HCT116 (cell line): Measurements from ENCODE around the gene SH3GLB2. TPM values are rescaled to one million over a fixed set of nuclear protein-coding genes. Genes with fewer than 3 reads are reported as not detected.

ENCODE experiments used
- ATAC-seq: fragments of 200-7000 bp; cut with Tn5 transposase; 2 replicates; pipeline ENCODE4 v1.9.1; 2020; ENCODE audit warnings: mild to moderate bottlenecking, moderate library complexity
- BruUV-seq: library from RNA; stranded (reverse); fragments of 400-500 nt; replicated peaks from 2 replicates; lab custom pipeline; 2021; lab: Mats Ljungman, UMichigan
- CTCF ChIA-PET: fragments of 300-600 bp; sonication (Branson Sonifier 250); formaldehyde crosslinking; loops from one replicate; lab custom pipeline; 2021; ENCODE audit warnings: antibody characterized with exemption; lab: Charles Lee
- POLR2A ChIA-PET: fragments of 300-600, 350-600 bp; sonication (Branson Sonifier 250); formaldehyde crosslinking; loops from one replicate; lab custom pipeline; 2021; ENCODE audit warnings: antibody characterized with exemption; lab: Charles Lee
- RAD21 ChIA-PET, 2 experiments: fragments of 300-600 bp; sonication (Branson Sonifier 250); formaldehyde crosslinking; loops; one replicate each; lab custom pipeline; 2023; ENCODE audit warnings: low total read pairs in 2 of 2; ENCODE audit not compliant: uncharacterized antibody in 2 of 2, unreplicated experiment in 2 of 2, low non-redundant PET in 1 of 2; lab: Charles Lee
- DNase-seq: peaks from one replicate; pipeline ENCODE4 v3.0.0-alpha.2; 2010; ENCODE audit warnings: low read depth, low spot score
- H2AFZ ChIP-seq: fragments of 200-600 bp; shearing (Covaris generic), sonication (generic); 2 replicates; pipeline ENCODE4 v1.6.1; 2017; ENCODE audit warnings: low read depth, mixed run types, mixed read lengths, antibody characterized with exemption, low read length; ENCODE audit not compliant: poor library complexity, severe bottlenecking
- H3K27ac ChIP-seq: 2 replicates; pipeline ENCODE4 v1.5.1; 2012; ENCODE audit warnings: low read depth, low read length
- H3K27me3 ChIP-seq: fragments of 200-600 bp; sonication (generic); 2 replicates; pipeline ENCODE4 v1.6.1; 2016; ENCODE audit warnings: mixed run types, low read length, mixed read lengths; ENCODE audit not compliant: insufficient read depth
- H3K36me3 ChIP-seq, 2 experiments: fragments of 200-500 bp in 1 of 2; fragments of 200-600 bp in 1 of 2; sonication (Bioruptor generic) in 1 of 2; sonication (generic) in 1 of 2; 2 replicates each; pipeline versions ENCODE4 v1.5.1 to v1.6.1; 2014 to 2016; ENCODE audit warnings: low read length in 2 of 2, inconsistent platforms in 1 of 2, mixed read lengths in 1 of 2, mixed run types in 1 of 2; ENCODE audit not compliant: insufficient read depth in 2 of 2, control insufficient read depth in 1 of 2
- H3K4me1 ChIP-seq, 2 experiments: fragments of 200-600 bp in 1 of 2; sonication (generic) in 1 of 2; 2 replicates each; pipeline versions ENCODE4 v1.5.1 to v1.6.1; 2012 to 2017; ENCODE audit warnings: low read length in 2 of 2, inconsistent platforms in 1 of 2, mild to moderate bottlenecking in 1 of 2, mixed read lengths in 1 of 2, mixed run types in 1 of 2, moderate library complexity in 1 of 2; ENCODE audit not compliant: insufficient read depth in 2 of 2, control insufficient read depth in 1 of 2
- H3K4me2 ChIP-seq: fragments of 200-600 bp; sonication (generic); 2 replicates; pipeline ENCODE4 v1.6.1; 2017; ENCODE audit warnings: mixed run types, low read length, mixed read lengths
- H3K4me3 ChIP-seq, 2 experiments: fragments of 200-600 bp in 1 of 2; sonication (generic) in 1 of 2; replicated peaks in 1 of 2; 2 replicates each; pipeline ENCODE4 v1.5.1; 2011 to 2016; ENCODE audit warnings: low read length in 2 of 2, control low read depth in 1 of 2, low read depth in 1 of 2, mild to moderate bottlenecking in 1 of 2, mixed read lengths in 1 of 2, mixed run types in 1 of 2
- H3K79me2 ChIP-seq: fragments of 200-600 bp; sonication (generic); 2 replicates; pipeline ENCODE4 v1.6.1; 2017; ENCODE audit warnings: mild to moderate bottlenecking, mixed run types, low read length, moderate library complexity, mixed read lengths; ENCODE audit not compliant: insufficient read depth
- H3K9ac ChIP-seq: fragments of 200-600 bp; sonication (generic); 2 replicates; pipeline ENCODE4 v1.6.1; 2016; ENCODE audit warnings: low read length, mixed read lengths
- H3K9me2 ChIP-seq: fragments of 200-600 bp; sonication (generic), shearing (Covaris generic); 2 replicates; pipeline ENCODE4 v1.6.1; 2017; ENCODE audit warnings: mixed run types, mild to moderate bottlenecking, moderate library complexity; ENCODE audit not compliant: insufficient read depth
- H3K9me3 ChIP-seq, 2 experiments: fragments of 200-500 bp in 1 of 2; fragments of 200-600 bp in 1 of 2; sonication (Bioruptor generic) in 1 of 2; sonication (generic) in 1 of 2; 2 replicates each; pipeline ENCODE4 v1.6.1; 2014 to 2017; ENCODE audit warnings: low read length in 2 of 2, mixed read lengths in 2 of 2, inconsistent platforms in 1 of 2, low read depth in 1 of 2, mild to moderate bottlenecking in 1 of 2, mixed run types in 1 of 2, moderate library complexity in 1 of 2; ENCODE audit not compliant: control insufficient read depth in 1 of 2, insufficient read depth in 1 of 2
- H4K20me1 ChIP-seq: fragments of 200-600 bp; sonication (generic), shearing (Covaris generic); 2 replicates; pipeline ENCODE4 v1.6.1; 2017; ENCODE audit warnings: mixed run types, mild to moderate bottlenecking, moderate library complexity; ENCODE audit not compliant: insufficient read depth
- ATF3 ChIP-seq: IDR thresholded peaks from 2 replicates; pipeline ENCODE4 v1.6.1; 2012
- POLR2AphosphoS5 ChIP-seq: IDR thresholded peaks from 2 replicates; pipeline ENCODE4 v1.6.1; 2011; ENCODE audit warnings: mild to moderate bottlenecking, low read depth, low read length, moderate library complexity
- REST ChIP-seq: IDR thresholded peaks from 2 replicates; pipeline ENCODE4 v1.6.1; 2012; ENCODE audit warnings: low read depth
- SP1 ChIP-seq: IDR thresholded peaks from 2 replicates; pipeline ENCODE4 v1.6.1; 2012; ENCODE audit warnings: low read depth
- ZFX ChIP-seq: fragments of 450-650 bp; IDR thresholded peaks from 2 replicates; pipeline ENCODE4 v1.6.1; 2017
- ZNF274 ChIP-seq: fragments of 200-500 bp; sonication (Bioruptor generic); IDR thresholded peaks from 2 replicates; pipeline ENCODE4 v1.6.1; 2014; ENCODE audit warnings: mild to moderate bottlenecking, low read depth, low read length, inconsistent platforms
- intact Hi-C: fragments of 100-400 bp; cut with micrococcal nuclease; formaldehyde crosslinking; loops from 2 replicates; pipeline ENCODE4 v1.10.0; 2022
- total RNA-seq: library from RNA; stranded (reverse); gene quantifications from one replicate; pipeline ENCODE4 v1.2.1, GENCODE V29; 2021; ENCODE audit not compliant: unreplicated experiment

The SH3GLB2 gene
- total RNA-seq, 1 experiment from 2014 or later, result 87.9 TPM

- intact Hi-C loops, result no loop called here
- POLR2A ChIA-PET, result interaction anchor here (0.7 to 1.9 kb wide), 5 partner anchors 8 to 678 kb away, joined by 3 to 6 read pairs (median 4); partner anchors contain the start of genes DOLPP1 and SH3GLB2
- CTCF ChIA-PET, result interaction anchor here (1.7 kb wide), 1 partner anchor 9 kb away, joined by 7 read pairs; the partner anchor contains the start of gene SH3GLB2
Measured at GRCh38 chr9:129036923-129037766, 9.0 kb upstream of the SH3GLB2 start.

More at GRCh38 chr9:129036923-129037766, 9.0 kb upstream of the SH3GLB2 start:
- Histone ChIP-seq H3K9me2 (no peaks in the 10 kb centered on the region), H3K79me2 (peaks cover 5% of the 10 kb centered on the region; the same call in 1 of the 2 replicates), H3K4me3 (peak overlapping the region; percentile 96 to 99), H2AFZ (no peak overlapping the region), H3K9me3 (no peaks in the 10 kb centered on the region), H3K4me1 (peaks cover 9 to 20% of the 10 kb centered on the region in 2 experiments; a peak in 2 of 4 replicates), H3K27me3 (no peaks in the 10 kb centered on the region), H3K4me2 (peak overlapping the region; percentile 83), H3K27ac (peak overlapping the region; percentile 54), H3K36me3 (peaks cover 0 to 4% of the 10 kb centered on the region in 2 experiments; a peak in 1 of 4 replicates), H4K20me1 (no peaks in the 10 kb centered on the region), H3K9ac (peak overlapping the region; percentile 89)
- no peak for DNase-seq
- ATAC-seq, result no peak
- TF ChIP-seq REST (no peak), ZFX (peak; percentile 26; the same call in 1 of the 2 replicates), POLR2AphosphoS5 (no peak), SP1 (no peak), ATF3 (no peak), ZNF274 (no peak)
- RAD21 ChIA-PET, result no interaction called here
- TSS peak; percentile 62 for BruUV-seq
